H1 (cell line): ENCODE results near the gene BAIAP2. TPM values are rescaled to one million over a fixed set of nuclear protein-coding genes. Genes with fewer than 3 reads are reported as not detected.

Experiments used
- CTCF ChIA-PET: fragments of 300-600 bp; sonication (Branson Sonifier 250); formaldehyde crosslinking; loops from one replicate; lab custom pipeline; 2021; ENCODE audit not compliant: partially characterized antibody; lab: Charles Lee
- POLR2A ChIA-PET: fragments of 300-600 bp; sonication (Branson Sonifier 250); formaldehyde crosslinking; loops from one replicate; lab custom pipeline; 2021; ENCODE audit warnings: inconsistent platforms; ENCODE audit not compliant: partially characterized antibody; lab: Charles Lee
- DNase-seq, 2 experiments: peaks; one replicate each; pipeline versions ENCODE4 v3.0.0 to v3.0.0-alpha.2; 2010 to 2022; ENCODE audit warnings: low spot score in 2 of 2, low read depth in 1 of 2, mixed read lengths in 1 of 2
- FAIRE-seq: peaks from 2 replicates; lab custom pipeline; 2011; peaks lifted over from hg19 to GRCh38; lab: Jason Lieb, UNC
- H2AFZ ChIP-seq: 2 replicates; pipeline ENCODE4 v1.8.1; 2012; ENCODE audit warnings: low read length, inconsistent platforms
- H2AK5ac ChIP-seq: 2 replicates; pipeline ENCODE4 v1.6.1; 2013; ENCODE audit warnings: low read depth, low read length
- H2BK120ac ChIP-seq: replicated peaks from 2 replicates; pipeline ENCODE3; 2013; ENCODE audit warnings: low read depth, low read length, inconsistent platforms
- H2BK12ac ChIP-seq: 2 replicates; pipeline ENCODE4 v1.6.1; 2013; ENCODE audit warnings: low read depth, low read length
- H2BK15ac ChIP-seq: 2 replicates; pipeline ENCODE4 v1.6.1; 2013; ENCODE audit warnings: low read length
- H2BK20ac ChIP-seq: 2 replicates; pipeline ENCODE4 v1.6.1; 2013; ENCODE audit warnings: low read length
- H2BK5ac ChIP-seq: 2 replicates; pipeline ENCODE4 v1.6.1; 2013; ENCODE audit warnings: low read depth, low read length
- H3K14ac ChIP-seq: 2 replicates; pipeline ENCODE4 v1.6.1; 2013; ENCODE audit warnings: inconsistent platforms; ENCODE audit not compliant: insufficient read length
- H3K18ac ChIP-seq: 2 replicates; pipeline ENCODE4 v1.6.1; 2013; ENCODE audit warnings: low read length; ENCODE audit errors: extremely low read depth
- H3K23ac ChIP-seq: 2 replicates; pipeline ENCODE4 v1.6.1; 2013; ENCODE audit warnings: inconsistent platforms; ENCODE audit not compliant: insufficient read length
- H3K23me2 ChIP-seq: 2 replicates; pipeline ENCODE4 v1.6.1; 2013; ENCODE audit warnings: low read depth, low read length
- H3K27ac ChIP-seq: 2 replicates; pipeline ENCODE4 v1.6.1; 2011; ENCODE audit warnings: low read depth, low read length, inconsistent platforms
- H3K27me3 ChIP-seq, 4 experiments: replicated peaks in 1 of 4; 1 replicate in 1 of 4; 2 replicates in 3 of 4; pipeline versions ENCODE4 v1.6.1 to v1.8.1; 2011 to 2013; ENCODE audit warnings: low read length in 3 of 4, mild to moderate bottlenecking in 3 of 4, inconsistent platforms in 2 of 4, mixed read lengths in 2 of 4, moderate library complexity in 1 of 4; ENCODE audit not compliant: control insufficient read depth in 3 of 4, insufficient read depth in 3 of 4; ENCODE audit errors: extremely low read depth in 1 of 4
- H3K36me3 ChIP-seq, 4 experiments: 2 replicates each; pipeline versions ENCODE4 v1.6.1 to v1.8.1; 2011 to 2013; ENCODE audit warnings: mild to moderate bottlenecking in 4 of 4, low read length in 3 of 4, moderate library complexity in 2 of 4, control low read depth in 1 of 4, inconsistent platforms in 1 of 4; ENCODE audit not compliant: insufficient read depth in 4 of 4, control insufficient read depth in 2 of 4
- H3K4ac ChIP-seq: replicated peaks from 2 replicates; pipeline ENCODE3; 2013; ENCODE audit warnings: low read length, low read depth, mixed read lengths, inconsistent platforms; ENCODE audit not compliant: insufficient read length
- H3K4me1 ChIP-seq, 4 experiments: replicated peaks in 1 of 4; 1 replicate in 1 of 4; 2 replicates in 3 of 4; pipeline versions ENCODE4 v1.6.1 to v1.8.1; 2011 to 2013; ENCODE audit warnings: low read length in 3 of 4, inconsistent platforms in 2 of 4, mixed read lengths in 1 of 4; ENCODE audit not compliant: insufficient read depth in 4 of 4, control insufficient read depth in 3 of 4
- H3K4me2 ChIP-seq, 2 experiments: 2 replicates each; pipeline versions ENCODE4 v1.6.1 to v1.8.1; 2011 to 2013; ENCODE audit warnings: low read depth in 2 of 2, low read length in 2 of 2, control low read depth in 1 of 2, inconsistent platforms in 1 of 2, mild to moderate bottlenecking in 1 of 2; ENCODE audit not compliant: insufficient read depth in 1 of 2
- H3K4me3 ChIP-seq, 4 experiments: fragments of 200-600, 300-600 bp in 1 of 4; sonication (generic), shearing (Covaris generic), sonication (Bioruptor Twin) in 1 of 4; 2 replicates each; pipeline versions ENCODE4 v1.5.1 to v1.8.1; 2011 to 2016; ENCODE audit warnings: low read length in 4 of 4, low read depth in 3 of 4, control low read depth in 2 of 4, inconsistent platforms in 2 of 4, mild to moderate bottlenecking in 2 of 4, mixed read lengths in 1 of 4, moderate library complexity in 1 of 4; ENCODE audit not compliant: insufficient read depth in 2 of 4; ENCODE audit errors: extremely low read depth in 1 of 4
- H3K56ac ChIP-seq: replicated peaks from 2 replicates; pipeline ENCODE3; 2013; ENCODE audit warnings: low read depth, mild to moderate bottlenecking, mixed read lengths, low read length, inconsistent platforms; ENCODE audit not compliant: insufficient read length
- H3K79me1 ChIP-seq: 2 replicates; pipeline ENCODE4 v1.6.1; 2013; ENCODE audit warnings: low read depth, low read length, control low read depth
- H3K79me2 ChIP-seq, 2 experiments: 2 replicates each; pipeline versions ENCODE4 v1.6.1 to v1.8.1; 2012 to 2013; ENCODE audit warnings: low read length in 2 of 2, mild to moderate bottlenecking in 2 of 2, inconsistent platforms in 1 of 2; ENCODE audit not compliant: insufficient read depth in 2 of 2, control insufficient read depth in 1 of 2
- H3K9ac ChIP-seq, 4 experiments: replicated peaks in 1 of 4; 1 replicate in 1 of 4; 2 replicates in 3 of 4; pipeline versions ENCODE4 v1.6.1 to v1.8.1; 2011 to 2013; ENCODE audit warnings: low read depth in 3 of 4, low read length in 3 of 4, control low read depth in 2 of 4, mild to moderate bottlenecking in 2 of 4, moderate library complexity in 2 of 4, inconsistent platforms in 1 of 4; ENCODE audit errors: extremely low read depth in 1 of 4
- H3K9me3 ChIP-seq, 2 experiments: 2 replicates each; pipeline versions ENCODE4 v1.6.1 to v1.8.1; 2012 to 2013; ENCODE audit warnings: mild to moderate bottlenecking in 2 of 2, moderate library complexity in 2 of 2, control low read depth in 1 of 2, inconsistent platforms in 1 of 2, low read depth in 1 of 2, low read length in 1 of 2, mixed read lengths in 1 of 2; ENCODE audit not compliant: insufficient read depth in 2 of 2
- H4K20me1 ChIP-seq, 2 experiments: replicated peaks in 1 of 2; 2 replicates each; pipeline versions ENCODE3 to v1.8.1; 2011 to 2013; ENCODE audit warnings: inconsistent platforms in 2 of 2, low read length in 2 of 2, mild to moderate bottlenecking in 1 of 2; ENCODE audit not compliant: insufficient read depth in 2 of 2, control insufficient read depth in 1 of 2
- H4K5ac ChIP-seq: 2 replicates; pipeline ENCODE4 v1.6.1; 2013; ENCODE audit warnings: low read length, low read depth, mixed read lengths, inconsistent platforms; ENCODE audit not compliant: insufficient read length
- H4K8ac ChIP-seq: 2 replicates; pipeline ENCODE4 v1.8.0; 2013; ENCODE audit warnings: mild to moderate bottlenecking, moderate library complexity, low read length, inconsistent platforms; ENCODE audit not compliant: insufficient read depth; ENCODE audit errors: extremely low read depth
- H4K91ac ChIP-seq: replicated peaks from 2 replicates; pipeline ENCODE3; 2013; ENCODE audit warnings: low read length, mixed read lengths, inconsistent platforms; ENCODE audit not compliant: insufficient read length
- ASH2L ChIP-seq: fragments of 200-600, 300-600 bp; sonication (generic); IDR thresholded peaks from one replicate; pipeline ENCODE4 v1.7.1; 2017; ENCODE audit warnings: low read length
- BACH1 ChIP-seq: IDR thresholded peaks from 2 replicates; pipeline ENCODE4 v1.6.1; 2012; ENCODE audit warnings: low read length, improper control_type of control experiment
- GTF2F1 ChIP-seq: IDR thresholded peaks from 2 replicates; pipeline ENCODE4 v1.6.1; 2012; ENCODE audit warnings: low read depth, low read length, improper control_type of control experiment, borderline replicate concordance
- WGBS, 2 experiments: shearing (Covaris generic) in 1 of 2; methylation state at CpG; one replicate each; pipeline versions ENCODE4 v1.1.6 to v1.1.7; 2013 to 2015; ENCODE audit warnings: low lambda C conversion rate in 2 of 2, mixed read lengths in 2 of 2, inconsistent platforms in 1 of 2, low coverage in 1 of 2, missing lambda C conversion rate in 1 of 2; ENCODE audit not compliant: insufficient replicate concordance in 2 of 2, insufficient coverage in 1 of 2, insufficient read length in 1 of 2; ENCODE audit errors: extremely low coverage in 1 of 2, missing lambda C conversion rate in 1 of 2; 5-methylcytosine and 5-hydroxymethylcytosine counted together
- polyA plus RNA-seq, 7 experiments: library from polyadenylated mRNA; depleted of rRNA in 3 of 7; stranded (reverse) in 5 of 7; unstranded in 2 of 7; fragments of >200 nt in 5 of 7; fragments of 200-250 nt in 2 of 7; gene quantifications; 1 replicate in 5 of 7; 2 replicates in 1 of 7; 4 replicates in 1 of 7; pipeline versions ENCODE4 v1.2.1 to v1.2.3, GENCODE V29; 2011 to 2013; ENCODE audit warnings: missing spikeins in 2 of 7, mixed read lengths in 2 of 7
- total RNA-seq: library from RNA; stranded (reverse); fragmentation: NEBNext Ultra II Directional; extraction: Animal tissue kit (Norgen Biotek cat#: 25700); gene quantifications from 2 replicates; pipeline ENCODE4 v1.2.1, GENCODE V29; 2021

The BAIAP2 gene
- total and polyA plus RNA-seq, 2 of the 8 experiments (the other 6 are each of a cell fraction or from before 2014, with no cell fraction given), result 10.0 to 22.8 TPM

- no peak overlapping the region for H3K9ac ChIP-seq
- TF ChIP-seq GTF2F1, result no peak
- TF ChIP-seq ASH2L, result no peak
- TF ChIP-seq BACH1, result no peak
- TF ChIP-seq, all 59 proteins: peak for 0
- H3K9me3 ChIP-seq, result no peaks in the 10 kb centered on the region
- H2BK15ac ChIP-seq, result no peak overlapping the region
- ChIA-PET CTCF (interaction anchor here (0.6 to 1.5 kb wide), 5 partner anchors 8 to 104 kb away, joined by 3 to 5 read pairs (median 4); no protein-coding TSS in a partner anchor), POLR2A (interaction anchor here (1.0 to 1.1 kb wide), 2 partner anchors 9 to 50 kb away, joined by 3 to 5 read pairs; no protein-coding TSS in a partner anchor)
- no peak overlapping the region; the same call in 1 of the 2 replicates for H4K8ac ChIP-seq
- H4K20me1 ChIP-seq, result peaks cover 3 to 17% of the 10 kb centered on the region in 2 experiments
- no peak overlapping the region for H2AFZ ChIP-seq
- H3K79me1 ChIP-seq, result no peaks in the 10 kb centered on the region; the same call in 1 of the 2 replicates
- WGBS, 2 experiments, result 92% methylated on average over 39 of the region's 39 CpGs; no CpG with 5 or more reads in 1 of the 2 experiments
- H3K79me2 ChIP-seq, result no peaks in the 10 kb centered on the region
- H4K5ac ChIP-seq, result no peak overlapping the region
- no peak overlapping the region for H3K18ac ChIP-seq
- no peak overlapping the region for H3K4ac ChIP-seq
- no peak overlapping the region for H3K4me2 ChIP-seq
- H3K23ac ChIP-seq, result no peak overlapping the region
- no peak overlapping the region for H2BK12ac ChIP-seq
- H2BK5ac ChIP-seq, result no peak overlapping the region
- no peak overlapping the region for H3K4me3 ChIP-seq
- H3K56ac ChIP-seq, result no peak overlapping the region
- FAIRE-seq, result no peak
- H3K27me3 ChIP-seq, result peaks cover 0 to 13% (median 10%) of the 10 kb centered on the region in 4 experiments; a peak in 4 of 7 replicates
- H2BK20ac ChIP-seq, result no peak overlapping the region
- no peak overlapping the region for H4K91ac ChIP-seq
- DNase-seq, result no peak
- H3K36me3 ChIP-seq, result peaks cover 0 to 8% (median 1%) of the 10 kb centered on the region in 4 experiments; a peak in 3 of 8 replicates
- H3K23me2 ChIP-seq, result peaks cover 3% of the 10 kb centered on the region; the same call in 1 of the 2 replicates
- no peak overlapping the region for H3K27ac ChIP-seq
- peaks cover 0 to 3% (median 1%) of the 10 kb centered on the region in 4 experiments; a peak in 2 of 7 replicates for H3K4me1 ChIP-seq
- H2AK5ac ChIP-seq, result no peak overlapping the region
- no peak overlapping the region for H2BK120ac ChIP-seq
- no peak overlapping the region for H3K14ac ChIP-seq
These were observed 36.0 kb upstream of the BAIAP2 start for GRCh38 chr17:80998748-80999535.
